Measurements from ENCODE around the gene FOXO1. TPM values are rescaled to one million over a fixed set of nuclear protein-coding genes. Genes with fewer than 3 reads are reported as not detected.

The FOXO1 gene
- total and polyA plus RNA-seq, 9 of the 15 experiments (the other 6 are each of a cell fraction or from before 2014, with no cell fraction given), result 0.04 to 0.73 (median 0.20) TPM

- no TSS peak for BruUV-seq (replicated peaks)
- FAIRE-seq (no peak), ATAC-seq (no peak), DNase-seq (ENCODE audit: extremely low read depth in 1 of 4, low spot score in 3 of 4) (no peak)
- TF ChIP-seq ZNF384 (IDR thresholded peaks at IDR 0.05; ENCODE audit: low read depth, low read length) (no peak), ATF4 (CRISPR knock-in tag; IDR thresholded peaks at IDR 0.05) (no peak), UBTF (IDR thresholded peaks at IDR 0.05; ENCODE audit: borderline replicate concordance in 1 of 2, low read depth in 2 of 2, low read length in 2 of 2) (no peak), RBM17 (IDR thresholded peaks at IDR 0.05; ENCODE audit: borderline replicate concordance, low read depth, low read length) (no peak), NFIX (CRISPR knock-in tag; IDR thresholded peaks at IDR 0.05; ENCODE audit: low read depth) (no peak), MCM3 (IDR thresholded peaks at IDR 0.05) (no peak), GTF2A2 (tag; IDR thresholded peaks at IDR 0.05) (no peak), NR4A1 (CRISPR knock-in tag; IDR thresholded peaks at IDR 0.05) (no peak), NR4A1 (tag; IDR thresholded peaks at IDR 0.05) (no peak)
- Histone ChIP-seq H3K27ac (ENCODE audit: extremely low read depth, low read depth, low read length) (no peak overlapping the region), H3K36me3 (ENCODE audit: control insufficient read depth, insufficient read depth, low read length) (no peaks in the 10 kb centered on the region), H3K9me1 (ENCODE audit: control insufficient read depth, insufficient read depth, low read length) (no peaks in the 10 kb centered on the region), H2AFZ (ENCODE audit: low read depth, low read length) (no peak overlapping the region), H3K27me3 (ENCODE audit: control insufficient read depth in 2 of 2, insufficient read depth in 2 of 2, low read length in 2 of 2) (no peaks in the 10 kb centered on the region; a peak in 1 of 5 replicates), H4K20me1 (replicated peaks; ENCODE audit: control insufficient read depth, insufficient read depth, low read length) (no peaks in the 10 kb centered on the region), H3K9ac (ENCODE audit: insufficient read depth in 1 of 2, low read depth in 2 of 2, low read length in 2 of 2) (no peak overlapping the region), H3K4me3 (no peak overlapping the region), H3K4me2 (ENCODE audit: insufficient read depth, low read length) (no peak overlapping the region), H3K79me2 (ENCODE audit: control insufficient read depth, insufficient read depth, low read length) (no peaks in the 10 kb centered on the region), H3K9me3 (replicated peaks; ENCODE audit: control insufficient read depth, insufficient read depth, low read depth, low read length) (no peaks in the 10 kb centered on the region), H3K4me1 (replicated peaks in 1 of 2; ENCODE audit: control insufficient read depth in 2 of 2, insufficient read depth in 2 of 2, low read length in 2 of 2) (no peaks in the 10 kb centered on the region)
- in situ Hi-C loops (cut with MboI) (no loop called here), intact Hi-C loops (cut with micrococcal nuclease) (no loop called here)
- CTCF ChIA-PET (ENCODE audit: low intra/inter-chr PET ratio), result no interaction called here
- WGBS (ENCODE audit: insufficient coverage, low coverage, missing lambda C conversion rate), result 0% methylated on average over 4 of the region's 6 CpGs
- POLR2A ChIA-PET, result no interaction called here
Observed at GRCh38 chr13:40528881-40529280, 137.6 kb downstream of the FOXO1 start.
